ENCODE measurements around the gene PRSS38. TPM values are rescaled to one million over a fixed set of nuclear protein-coding genes. Genes with fewer than 3 reads are reported as not detected.

The PRSS38 gene
- total RNA-seq, 1 donor from 2014 or later: not detected

DNA sequence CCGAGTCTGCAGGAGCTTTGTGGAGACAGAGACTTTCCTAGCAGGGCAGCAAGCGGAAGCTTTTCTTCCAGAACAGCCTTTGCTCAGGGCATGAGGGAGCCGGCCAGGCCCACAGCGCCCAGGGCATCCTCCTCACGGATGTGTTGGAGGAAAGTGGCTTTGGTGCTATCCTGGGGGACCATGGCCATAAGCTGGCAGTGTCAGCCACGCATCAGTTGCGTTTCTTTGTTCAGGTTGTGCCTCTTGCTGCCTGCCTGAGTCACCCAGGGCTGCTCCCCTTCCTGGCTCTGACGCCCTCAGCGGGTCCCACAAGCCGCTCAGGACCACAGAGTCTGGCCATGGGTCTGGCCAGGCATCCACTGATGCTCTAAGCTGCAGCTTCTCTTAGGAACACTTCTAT lies 39.6 kb upstream of the PRSS38 start:
- Mint-ChIP-seq H3K4me3 (ENCODE audit: unreplicated experiment) (no peak overlapping the region), H3K27ac (ENCODE audit: unreplicated experiment) (no peak overlapping the region), H3K27me3 (ENCODE audit: unreplicated experiment) (peaks cover 6% of the 10 kb centered on the region), H3K9me3 (ENCODE audit: unreplicated experiment) (peaks cover 6% of the 10 kb centered on the region), H3K36me3 (ENCODE audit: unreplicated experiment) (no peaks in the 10 kb centered on the region), H3K4me1 (ENCODE audit: low read depth, unreplicated experiment) (peaks cover 13% of the 10 kb centered on the region)
- no peak for DNase-seq
- TF ChIP-seq, protein P1, sequence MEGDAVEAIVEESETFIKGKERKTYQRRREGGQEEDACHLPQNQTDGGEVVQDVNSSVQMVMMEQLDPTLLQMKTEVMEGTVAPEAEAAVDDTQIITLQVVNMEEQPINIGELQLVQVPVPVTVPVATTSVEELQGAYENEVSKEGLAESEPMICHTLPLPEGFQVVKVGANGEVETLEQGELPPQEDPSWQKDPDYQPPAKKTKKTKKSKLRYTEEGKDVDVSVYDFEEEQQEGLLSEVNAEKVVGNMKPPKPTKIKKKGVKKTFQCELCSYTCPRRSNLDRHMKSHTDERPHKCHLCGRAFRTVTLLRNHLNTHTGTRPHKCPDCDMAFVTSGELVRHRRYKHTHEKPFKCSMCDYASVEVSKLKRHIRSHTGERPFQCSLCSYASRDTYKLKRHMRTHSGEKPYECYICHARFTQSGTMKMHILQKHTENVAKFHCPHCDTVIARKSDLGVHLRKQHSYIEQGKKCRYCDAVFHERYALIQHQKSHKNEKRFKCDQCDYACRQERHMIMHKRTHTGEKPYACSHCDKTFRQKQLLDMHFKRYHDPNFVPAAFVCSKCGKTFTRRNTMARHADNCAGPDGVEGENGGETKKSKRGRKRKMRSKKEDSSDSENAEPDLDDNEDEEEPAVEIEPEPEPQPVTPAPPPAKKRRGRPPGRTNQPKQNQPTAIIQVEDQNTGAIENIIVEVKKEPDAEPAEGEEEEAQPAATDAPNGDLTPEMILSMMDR (IDR thresholded peaks at IDR 0.05; ENCODE audit: partially characterized antibody, unreplicated experiment): no peak

DNA sequence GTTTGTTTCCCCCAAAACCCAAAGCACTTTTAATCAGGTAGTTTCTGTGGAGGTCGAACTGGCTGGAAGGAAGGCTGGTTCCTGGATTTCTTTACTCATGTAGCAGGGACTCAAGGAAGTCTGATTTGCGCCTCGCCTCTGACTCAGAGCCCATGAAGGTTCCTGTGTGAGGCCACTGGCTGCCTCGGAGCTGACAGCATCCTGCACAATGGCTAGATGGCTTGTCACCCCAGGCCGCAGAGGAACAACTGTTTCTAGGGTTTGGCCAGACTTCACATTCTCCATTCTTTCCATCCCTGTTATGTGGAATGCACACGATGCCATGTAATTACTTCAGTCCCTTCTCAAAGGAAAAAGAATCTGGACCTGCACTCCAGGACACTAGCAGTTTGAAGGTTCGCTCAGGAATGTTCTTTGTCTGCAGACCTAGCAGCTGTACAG lies 39.1 kb upstream of the PRSS38 start:
- H3K27me3 Mint-ChIP-seq (ENCODE audit: unreplicated experiment): peaks cover 6% of the 10 kb centered on the region
- H3K4me1 Mint-ChIP-seq (ENCODE audit: low read depth, unreplicated experiment): peaks cover 13% of the 10 kb centered on the region
- DNase-seq: no peak
- H3K27ac Mint-ChIP-seq (ENCODE audit: unreplicated experiment): no peak overlapping the region
- H3K4me3 Mint-ChIP-seq (ENCODE audit: unreplicated experiment): no peak overlapping the region
- TF ChIP-seq, protein P1 (IDR thresholded peaks at IDR 0.05; ENCODE audit: partially characterized antibody, unreplicated experiment): no peak
- H3K36me3 Mint-ChIP-seq (ENCODE audit: unreplicated experiment): no peaks in the 10 kb centered on the region
- H3K9me3 Mint-ChIP-seq (ENCODE audit: unreplicated experiment): peaks cover 6% of the 10 kb centered on the region

DNA sequence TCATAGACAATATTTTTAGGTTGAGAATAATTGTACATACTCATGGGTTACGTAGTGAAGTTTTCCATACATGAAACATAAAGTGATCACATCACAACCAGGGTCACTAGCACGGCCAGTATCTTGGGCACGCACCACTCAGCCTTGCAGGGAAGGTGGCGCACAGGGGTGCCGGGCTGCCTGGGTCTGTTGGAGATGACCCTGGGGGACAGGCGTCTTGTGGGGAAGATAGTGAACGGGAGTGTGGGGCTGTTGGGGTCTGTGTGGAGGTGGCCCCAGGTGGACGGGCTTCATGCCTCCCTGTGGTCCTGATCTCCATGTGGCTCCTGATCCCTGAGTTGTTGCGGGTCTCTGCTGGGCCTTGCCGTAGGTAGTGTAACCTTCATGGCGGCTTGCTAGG lies 38.3 kb upstream of the PRSS38 start:
- Mint-ChIP-seq H3K27ac (ENCODE audit: unreplicated experiment) (no peak overlapping the region), H3K4me1 (ENCODE audit: low read depth, unreplicated experiment) (peaks cover 13% of the 10 kb centered on the region), H3K27me3 (ENCODE audit: unreplicated experiment) (peaks cover 6% of the 10 kb centered on the region), H3K9me3 (ENCODE audit: unreplicated experiment) (peaks cover 6% of the 10 kb centered on the region), H3K4me3 (ENCODE audit: unreplicated experiment) (no peak overlapping the region), H3K36me3 (ENCODE audit: unreplicated experiment) (no peaks in the 10 kb centered on the region)
- TF ChIP-seq, protein P1 (IDR thresholded peaks at IDR 0.05; ENCODE audit: partially characterized antibody, unreplicated experiment): no peak
- DNase-seq: no peak

DNA sequence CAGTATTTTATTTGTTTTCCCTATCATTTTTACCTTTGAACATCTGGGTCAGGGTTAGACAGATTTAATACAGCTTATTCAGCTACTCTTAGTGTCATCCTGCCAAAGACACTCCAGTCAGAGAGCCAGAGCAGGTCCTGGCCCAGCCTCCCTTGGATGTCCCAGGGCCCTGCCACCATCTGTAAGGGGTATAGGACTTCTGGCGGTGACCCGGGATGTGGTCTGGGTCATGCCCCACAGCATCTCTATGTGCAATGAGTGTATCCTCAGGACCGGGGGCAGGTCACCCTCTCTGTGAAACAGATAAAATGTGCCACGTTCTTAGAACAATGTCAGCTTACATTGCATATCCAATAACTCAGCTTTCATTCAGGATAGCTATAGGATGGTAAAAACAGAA lies 37.8 kb upstream of the PRSS38 start:
- TF ChIP-seq, protein P1 (IDR thresholded peaks at IDR 0.05; ENCODE audit: partially characterized antibody, unreplicated experiment): no peak
- Mint-ChIP-seq H3K4me3 (ENCODE audit: unreplicated experiment) (no peak overlapping the region), H3K9me3 (ENCODE audit: unreplicated experiment) (peaks cover 5% of the 10 kb centered on the region), H3K4me1 (ENCODE audit: low read depth, unreplicated experiment) (peaks cover 9% of the 10 kb centered on the region), H3K27ac (ENCODE audit: unreplicated experiment) (no peak overlapping the region), H3K36me3 (ENCODE audit: unreplicated experiment) (no peaks in the 10 kb centered on the region), H3K27me3 (ENCODE audit: unreplicated experiment) (peaks cover 1% of the 10 kb centered on the region)
- no peak for DNase-seq

DNA sequence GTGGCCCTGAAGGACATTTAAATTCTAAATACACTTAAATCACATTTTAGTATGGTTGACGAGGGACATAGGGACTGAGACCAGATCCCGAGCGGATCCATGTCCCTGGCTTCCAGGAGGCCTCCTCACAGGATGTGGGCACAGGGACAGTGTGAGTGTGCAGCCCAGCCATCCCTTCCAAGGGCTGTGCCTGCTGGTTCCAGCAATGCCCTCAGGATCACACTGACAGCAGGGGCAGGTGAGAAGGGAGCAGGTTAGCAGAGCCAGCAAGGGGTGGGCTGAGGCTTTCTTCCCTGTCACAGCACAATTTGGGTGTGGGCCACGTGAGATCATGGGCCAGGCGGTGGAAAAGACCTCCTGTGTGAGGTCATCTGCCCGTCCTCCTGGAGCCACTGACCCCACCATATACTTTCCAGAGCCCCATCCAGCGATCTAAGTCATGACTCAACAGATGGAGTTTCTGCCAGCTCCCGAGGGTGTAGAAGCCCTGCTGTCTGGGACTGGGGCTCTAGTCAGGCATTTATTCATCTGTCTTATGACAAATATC lies 37.0 kb upstream of the PRSS38 start:
- Mint-ChIP-seq H3K4me3 (ENCODE audit: unreplicated experiment) (no peak overlapping the region), H3K27me3 (ENCODE audit: unreplicated experiment) (peaks cover 1% of the 10 kb centered on the region), H3K27ac (ENCODE audit: unreplicated experiment) (no peak overlapping the region), H3K36me3 (ENCODE audit: unreplicated experiment) (no peaks in the 10 kb centered on the region), H3K9me3 (ENCODE audit: unreplicated experiment) (peaks cover 3% of the 10 kb centered on the region), H3K4me1 (ENCODE audit: low read depth, unreplicated experiment) (peaks cover 8% of the 10 kb centered on the region)
- TF ChIP-seq, protein P1 (IDR thresholded peaks at IDR 0.05; ENCODE audit: partially characterized antibody, unreplicated experiment): no peak
- no peak for DNase-seq

Measured in glutamatergic neuron (in vitro differentiated cells).